CD4-positive, alpha-beta T cell treated with Interleukin-4 for 4 hours (primary cell): Measurements from ENCODE around the gene MTMR10.

ENCODE experiments used
- DNase-seq: peaks from one replicate; pipeline ENCODE4 v3.0.0-alpha.2; 2020

MTMR10 gene

DNA sequence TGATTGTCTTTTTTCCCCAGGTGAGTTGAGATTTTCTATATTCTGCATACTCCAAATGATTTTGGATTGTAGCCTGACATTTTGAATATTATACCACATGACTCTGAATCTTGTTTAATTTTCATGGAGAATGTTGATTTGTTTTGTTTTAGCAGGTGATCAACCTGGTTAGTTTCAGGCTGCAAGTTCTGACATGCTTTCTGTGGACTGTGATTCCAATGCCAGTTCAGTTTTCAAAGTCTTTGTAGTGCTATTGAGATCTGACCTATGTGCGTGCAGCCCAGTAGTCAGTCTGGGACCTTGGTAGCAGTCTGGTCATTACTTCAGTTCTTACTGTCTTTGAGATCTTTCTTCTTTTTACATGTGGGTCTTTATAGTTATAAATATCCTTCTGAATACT, 18.6 kb upstream of the MTMR10 start:
- DNase-seq = no peak

DNA sequence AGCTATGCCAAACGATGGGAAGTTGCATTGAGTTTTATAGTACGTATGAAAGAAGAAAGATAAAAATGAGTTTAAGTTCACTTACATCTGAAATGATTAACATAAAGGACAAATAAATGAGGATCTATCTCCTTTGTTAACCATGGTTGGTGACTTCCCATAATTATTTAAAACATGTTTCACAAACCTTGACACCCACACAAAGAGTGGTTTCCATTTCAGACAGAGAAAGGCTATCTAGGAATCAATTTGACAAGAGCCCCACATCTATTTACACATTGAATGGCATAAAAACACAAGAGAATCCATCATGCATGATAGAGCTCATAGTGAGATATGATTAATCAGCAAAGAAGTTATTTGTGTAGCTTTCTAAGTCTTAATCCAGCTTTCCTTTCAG, 14.2 kb upstream of the MTMR10 start:
- no peak for DNase-seq

DNA sequence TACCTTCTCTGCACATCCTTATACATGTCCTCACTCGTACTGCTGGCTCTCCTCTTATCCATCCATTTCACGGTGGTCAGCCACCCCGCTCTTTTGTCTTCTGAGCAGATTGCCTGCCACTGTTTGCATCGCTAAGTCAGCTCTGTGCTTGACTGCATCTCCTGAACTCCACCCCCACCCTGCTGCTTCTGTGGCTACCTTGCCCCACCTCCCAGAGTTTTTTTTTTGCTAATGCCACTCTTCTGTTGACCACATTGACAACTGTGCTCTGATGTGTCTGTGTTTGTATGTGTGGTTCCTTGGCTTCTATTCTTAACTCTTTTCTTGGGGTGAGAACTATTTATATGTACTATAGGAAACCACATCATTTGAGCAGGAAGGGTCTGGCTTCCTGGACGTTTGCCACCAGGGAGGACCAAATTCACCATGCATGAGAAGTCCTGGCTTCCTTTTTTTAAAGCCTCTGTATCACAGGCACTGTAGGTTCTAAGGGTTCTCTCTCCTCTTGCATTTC, 12.8 kb upstream of the MTMR10 start:
- peak; percentile 19 for DNase-seq

DNA sequence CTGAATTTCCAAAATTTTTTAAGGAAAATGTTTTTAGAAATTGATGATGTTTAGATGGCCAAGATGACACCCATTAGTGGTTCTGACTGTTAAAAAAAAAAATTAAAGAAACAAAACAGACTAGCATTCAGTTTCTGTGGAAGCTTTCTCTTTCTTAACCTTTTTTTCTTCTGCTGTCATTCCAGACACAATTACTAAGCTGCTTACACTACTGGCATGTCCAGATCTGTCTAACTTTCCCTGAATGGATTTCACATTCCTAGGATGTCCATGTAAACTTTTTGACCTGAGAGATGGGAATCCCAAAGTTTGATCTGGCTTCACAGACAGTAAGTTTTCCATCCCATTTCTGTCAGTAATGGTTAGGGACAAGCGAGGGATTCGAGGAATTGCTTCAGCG, 10.3 kb upstream of the MTMR10 start:
- DNase-seq = no peak

DNA sequence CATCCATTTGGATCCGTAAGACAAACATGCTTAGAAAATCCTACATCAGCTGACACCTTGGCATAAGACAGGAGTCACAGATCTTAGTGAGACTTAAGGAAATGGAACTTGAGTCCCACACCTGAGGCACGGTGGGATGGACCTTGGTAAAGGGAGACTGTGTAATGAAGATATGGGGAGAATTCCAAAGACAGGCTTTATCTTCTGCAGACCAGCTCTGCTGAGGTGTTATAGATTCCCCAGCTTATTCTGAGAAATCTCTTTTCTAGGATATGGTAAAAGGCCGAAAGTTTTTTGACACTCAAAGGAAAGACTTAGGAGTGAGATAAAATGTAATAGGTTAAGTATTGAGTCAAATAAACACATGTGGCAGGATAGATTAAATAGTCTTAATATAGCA, 8.3 kb upstream of the MTMR10 start:
- no peak for DNase-seq

DNA sequence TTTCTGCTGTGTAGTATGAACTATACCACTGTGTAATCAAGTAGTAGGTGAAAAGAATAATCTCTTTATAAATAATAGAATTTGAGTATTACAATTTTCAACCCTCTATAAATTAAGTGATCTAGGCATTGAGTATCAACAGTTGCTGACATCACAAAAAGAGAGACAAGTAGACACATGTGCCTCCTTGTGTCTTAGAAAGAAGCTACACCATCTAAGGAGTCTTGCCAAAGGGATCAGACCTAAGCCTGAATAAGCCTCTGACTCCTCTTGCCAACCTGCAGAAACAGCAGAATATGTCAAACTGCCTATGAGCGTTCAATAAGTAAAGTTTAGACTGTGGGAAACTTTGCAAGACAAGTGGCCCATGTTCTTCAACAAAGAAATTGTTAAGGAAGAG, 5.8 kb upstream of the MTMR10 start:
- DNase-seq = no peak

DNA sequence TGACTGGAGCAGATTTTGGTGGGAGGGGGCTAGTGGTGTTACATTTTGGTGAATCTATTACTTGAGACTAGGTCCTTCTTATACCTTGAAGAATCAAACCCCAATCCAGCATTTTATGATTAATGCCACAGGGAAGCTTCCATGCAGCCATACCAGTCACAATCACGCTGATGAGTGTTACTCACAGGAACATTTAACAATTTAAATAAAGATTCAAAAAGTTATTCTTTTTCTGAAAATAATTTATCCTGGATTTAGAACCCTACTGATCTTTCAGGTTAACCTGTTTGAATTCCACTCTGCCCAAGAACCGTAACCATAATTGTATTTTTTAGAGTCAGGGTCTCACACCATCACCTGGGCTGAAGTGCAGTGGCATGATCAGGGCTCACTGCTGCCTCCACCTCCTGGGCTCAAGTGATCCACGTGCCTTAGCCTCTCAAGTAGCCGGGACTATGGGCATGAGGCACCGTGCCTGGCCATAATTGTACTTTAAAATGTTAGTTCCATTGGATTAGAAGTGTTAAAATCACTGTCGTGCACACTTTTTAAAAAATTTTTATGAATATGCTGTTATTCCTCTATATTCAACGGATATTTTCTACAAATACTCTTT, 929 bp upstream of the MTMR10 start:
- DNase-seq = no peak

DNA sequence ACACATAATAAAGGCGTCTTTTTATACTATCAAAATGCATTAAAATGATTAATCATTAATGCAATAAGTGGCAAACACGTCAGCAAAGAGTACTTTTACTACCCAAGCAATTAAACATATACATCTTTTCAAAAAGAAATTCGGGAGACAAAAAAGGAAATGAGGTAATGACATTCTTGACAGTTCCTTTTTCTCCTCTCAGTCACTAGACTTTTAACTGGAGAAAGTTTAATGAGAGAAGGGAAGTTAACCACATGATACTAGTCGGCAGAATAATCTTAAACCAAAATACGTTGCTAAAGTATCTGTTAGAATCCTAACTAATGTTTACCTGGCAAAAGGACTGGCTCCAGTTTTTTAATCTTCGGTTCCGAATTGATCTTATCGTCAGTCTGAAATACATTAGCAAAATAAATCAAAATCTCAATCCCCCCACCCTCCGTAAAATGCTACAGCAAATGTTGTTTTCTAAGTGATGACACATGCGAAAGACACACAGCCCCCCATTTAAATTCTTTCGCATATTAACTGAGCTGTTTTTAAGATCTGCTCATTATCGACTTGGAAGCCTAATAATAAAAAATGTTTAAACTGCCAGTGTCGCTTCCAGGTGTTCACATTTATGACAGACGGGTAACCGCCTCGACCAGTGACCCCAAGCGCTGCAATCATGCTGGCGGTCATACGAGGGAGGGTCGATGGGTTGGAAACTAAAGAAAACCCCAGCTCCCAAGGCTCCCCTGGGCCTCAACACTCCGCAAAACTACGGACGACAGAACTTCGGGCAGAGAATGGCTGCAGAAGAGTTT, 778 bp downstream of the MTMR10 start:
- no peak for DNase-seq

DNA sequence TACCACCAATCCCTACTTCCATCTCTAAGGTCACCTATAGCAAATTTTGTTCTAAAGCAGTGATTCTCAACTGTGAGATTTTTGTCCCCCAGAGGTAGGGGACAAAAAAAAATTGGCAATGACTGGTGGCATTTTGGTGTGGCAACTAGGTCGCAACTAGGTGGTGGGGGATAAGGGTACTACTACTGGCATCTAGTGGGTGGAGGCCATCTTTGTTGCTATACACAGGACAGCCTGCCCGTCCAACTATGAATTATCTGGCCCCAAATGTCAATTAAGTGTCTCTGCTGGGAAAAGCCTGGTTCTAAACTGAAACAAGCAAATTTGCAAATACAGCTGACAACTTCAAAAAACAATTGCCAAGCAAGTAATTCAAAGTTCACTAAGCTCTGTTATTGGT, 1.4 kb downstream of the MTMR10 start:
- DNase-seq = no peak

DNA sequence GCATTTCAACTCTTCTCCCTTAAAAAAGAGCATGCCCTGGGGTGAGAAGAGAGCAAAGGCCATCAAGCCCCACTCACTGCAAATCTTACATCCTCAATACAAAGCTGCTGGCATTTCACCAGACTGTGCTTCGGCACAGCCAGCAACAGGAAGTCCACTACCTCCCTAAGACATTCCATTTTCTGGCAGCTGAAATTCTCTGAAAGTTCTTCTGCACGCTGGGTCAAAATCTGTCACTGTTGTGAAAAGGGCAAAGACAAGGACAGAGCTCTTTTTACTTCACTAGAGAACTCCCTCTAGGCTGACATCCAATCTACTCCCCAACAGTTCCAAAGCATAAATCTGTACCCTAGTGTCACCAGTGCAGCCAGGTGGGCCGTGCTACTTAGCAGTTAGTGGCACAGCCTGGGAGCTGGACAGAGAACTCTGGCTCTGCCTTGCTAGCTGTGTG, 6.3 kb downstream of the MTMR10 start:
- DNase-seq = no peak

DNA sequence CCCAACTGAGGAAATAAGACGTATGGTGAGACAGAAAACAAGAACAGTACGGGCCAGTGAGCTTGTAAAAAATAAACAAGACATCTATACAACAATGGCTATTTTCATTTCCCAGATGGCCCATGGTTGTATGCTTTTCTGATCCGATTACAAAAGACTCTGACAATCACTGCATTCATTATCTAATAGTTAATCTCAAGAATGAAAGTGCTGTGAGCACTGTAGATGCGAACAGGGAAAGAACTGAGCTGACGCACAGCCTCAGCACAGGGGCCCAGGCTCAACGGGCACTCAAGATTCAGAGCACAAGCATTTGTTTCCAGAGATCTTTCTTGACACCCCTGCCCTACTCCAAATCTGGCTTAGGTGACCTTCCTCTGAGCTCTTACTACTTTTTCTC, 6.9 kb downstream of the MTMR10 start:
- no peak for DNase-seq

DNA sequence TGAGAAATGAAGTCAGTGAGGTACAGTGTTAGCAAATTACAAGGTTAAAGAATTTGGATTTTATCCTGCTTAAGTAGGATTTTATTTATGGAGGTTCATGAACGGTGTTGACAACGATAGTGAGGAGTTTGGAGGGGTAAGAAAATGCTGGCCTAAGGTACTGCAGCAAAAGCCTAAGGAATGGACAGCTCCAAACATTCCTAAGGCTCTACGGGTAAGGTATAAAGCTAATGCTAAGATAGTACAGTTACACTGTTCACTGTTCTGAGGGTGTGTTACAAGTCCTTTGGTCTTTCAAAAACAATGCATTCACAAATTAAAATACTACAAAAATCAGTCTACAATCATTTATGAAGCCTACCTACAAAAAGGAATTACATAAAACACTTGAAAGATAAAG, 7.3 kb downstream of the MTMR10 start:
- no peak for DNase-seq

DNA sequence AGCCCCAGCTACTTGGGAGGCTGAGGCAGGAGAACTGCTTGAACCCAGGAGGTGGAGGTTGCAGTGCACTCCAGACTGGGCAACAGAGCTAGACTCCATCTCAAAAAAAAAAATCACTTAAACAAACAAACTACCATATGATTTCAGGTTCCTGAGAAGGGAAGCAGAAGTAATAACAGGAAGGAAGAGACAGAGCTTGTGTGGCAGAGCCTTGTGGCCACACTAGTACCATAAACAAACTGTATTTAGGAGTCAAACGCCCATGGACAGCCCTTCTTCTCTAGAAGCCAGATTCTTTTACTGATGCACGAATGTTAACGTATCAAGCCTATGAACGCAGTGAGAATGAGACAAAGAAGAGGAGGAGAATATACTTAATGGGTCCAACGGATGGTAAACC, 12.0 kb downstream of the MTMR10 start:
- no peak for DNase-seq

DNA sequence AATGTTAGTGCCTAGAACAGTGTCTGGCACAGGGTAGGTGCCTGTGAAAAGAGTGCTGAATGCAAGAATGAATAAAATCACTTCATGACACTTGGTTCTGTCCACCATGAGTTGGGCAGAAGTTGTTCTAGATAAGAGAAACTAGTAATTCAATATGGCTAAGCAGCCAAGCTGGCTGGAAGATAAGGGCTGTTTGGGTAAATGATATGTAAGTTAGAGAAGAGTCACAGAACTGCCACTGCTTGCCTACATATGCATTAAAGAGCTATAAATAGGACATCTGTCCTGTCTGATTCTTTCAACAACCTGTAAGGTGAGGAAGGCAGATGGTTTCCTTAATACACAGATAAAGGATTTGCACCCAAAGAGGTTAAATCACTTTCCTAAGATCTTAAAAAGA, 13.1 kb downstream of the MTMR10 start:
- no peak for DNase-seq

DNA sequence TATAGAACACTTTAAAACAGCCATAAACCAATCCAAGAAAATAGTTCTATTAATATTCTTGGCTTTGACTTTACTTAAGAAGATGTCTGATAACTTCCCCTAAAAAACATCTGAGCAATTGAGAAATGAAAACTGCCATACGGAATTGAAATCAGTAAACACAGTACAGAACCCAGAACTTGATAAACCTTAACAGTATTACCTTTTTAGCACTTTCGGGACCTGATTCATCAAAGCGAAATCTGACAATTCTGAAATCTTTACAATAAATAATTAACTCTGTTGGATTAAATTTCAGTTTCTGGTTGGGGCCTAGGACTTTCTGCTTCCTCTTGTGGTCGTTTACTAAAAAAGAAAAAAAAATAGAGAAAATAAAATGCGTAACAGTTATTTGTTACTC, 17.3 kb downstream of the MTMR10 start:
- DNase-seq = no peak

DNA sequence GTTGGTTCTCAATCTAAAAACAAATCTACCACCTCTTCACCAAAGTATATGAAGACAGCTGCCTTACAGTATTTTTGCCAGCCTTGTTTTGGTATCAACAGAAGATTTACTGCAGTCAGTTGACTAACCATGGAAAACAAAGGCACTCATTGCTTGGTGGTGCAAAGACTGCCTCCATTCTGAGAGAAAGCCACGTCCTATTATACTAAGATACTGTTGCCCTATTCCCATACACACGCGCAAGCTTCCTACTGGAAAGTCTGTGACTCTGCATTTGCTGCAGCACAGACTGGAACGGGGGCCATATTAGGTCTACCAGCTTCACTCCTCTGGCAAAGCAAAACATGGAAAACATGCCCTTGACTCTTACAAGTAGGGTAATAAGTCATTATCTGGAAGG, 18.0 kb downstream of the MTMR10 start:
- DNase-seq = no peak

DNA sequence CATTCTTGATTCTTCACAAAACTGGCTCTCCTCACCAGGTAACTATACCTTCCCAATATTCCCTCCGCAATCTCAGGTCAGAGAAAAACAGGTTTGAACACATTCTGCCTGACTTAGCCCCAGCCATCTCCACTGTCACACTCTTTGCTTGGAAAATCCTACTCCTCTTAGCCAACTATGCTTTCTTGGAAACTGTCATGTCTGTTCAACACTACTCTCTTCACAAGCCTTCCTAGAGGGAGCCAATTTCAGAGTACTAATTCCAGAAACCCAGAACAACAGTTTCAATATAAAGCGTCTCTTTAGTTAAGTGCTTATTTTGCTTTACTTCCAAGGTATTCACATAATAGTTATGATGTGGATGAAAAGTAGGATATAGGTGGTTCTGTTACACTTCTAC, 21.7 kb downstream of the MTMR10 start:
- DNase-seq = no peak

DNA sequence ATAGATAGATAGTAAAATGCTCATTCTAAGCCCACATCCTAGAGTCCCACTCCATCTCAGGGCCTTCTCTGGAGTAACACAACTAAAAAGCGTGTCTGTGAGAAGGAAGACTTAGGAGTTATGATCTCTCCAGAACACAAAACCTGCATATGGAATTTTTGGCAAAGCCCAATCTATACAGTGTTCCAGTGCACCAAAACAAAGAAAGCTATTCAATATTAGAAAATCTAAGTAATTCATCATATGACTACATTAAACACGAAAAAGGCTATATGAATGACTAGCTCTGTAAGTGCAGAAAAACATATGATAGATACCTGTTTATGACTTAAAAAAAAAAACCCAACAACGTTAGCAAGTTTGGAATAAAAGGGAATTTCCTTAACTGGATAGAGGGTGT, 27.7 kb downstream of the MTMR10 start:
- DNase-seq = no peak

DNA sequence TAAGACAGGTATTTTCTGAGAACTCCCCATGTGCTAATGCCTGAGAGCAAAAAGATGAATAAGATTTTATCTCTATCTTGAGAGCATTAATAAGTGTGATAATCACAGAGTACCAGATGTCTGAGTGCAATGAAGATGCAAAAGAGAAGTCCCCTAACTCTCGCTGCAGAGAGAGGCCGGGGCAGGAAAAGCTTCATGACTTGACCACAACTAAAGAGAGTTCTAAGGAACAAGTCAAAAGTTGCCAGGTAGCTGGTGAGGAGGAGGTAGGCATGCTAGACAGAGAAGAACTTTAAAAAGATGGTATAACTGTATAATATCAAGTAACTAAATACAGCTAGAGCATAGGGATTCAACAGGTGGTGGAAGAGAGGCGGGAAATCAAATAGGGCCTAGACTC, 28.8 kb downstream of the MTMR10 start:
- no peak for DNase-seq

DNA sequence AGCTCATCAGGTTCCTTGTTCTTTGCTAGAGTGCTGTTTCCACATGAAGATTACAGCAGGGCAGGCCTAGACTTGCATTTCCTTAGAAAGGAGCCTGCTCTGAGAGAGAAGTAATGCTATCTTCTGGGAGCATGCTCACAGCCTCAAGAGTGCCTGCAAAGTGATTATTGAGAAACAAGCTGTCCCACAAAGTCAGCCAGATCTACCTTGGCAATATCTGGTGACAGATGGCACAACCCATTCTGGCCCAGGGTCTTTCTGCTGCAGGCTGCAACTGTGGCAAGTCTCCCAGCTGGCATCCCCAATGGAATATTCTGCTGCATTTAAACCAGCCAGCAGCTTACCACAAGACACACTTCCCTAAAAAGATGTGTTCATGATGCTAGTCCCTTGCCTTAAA, 29.3 kb downstream of the MTMR10 start:
- no peak for DNase-seq

DNA sequence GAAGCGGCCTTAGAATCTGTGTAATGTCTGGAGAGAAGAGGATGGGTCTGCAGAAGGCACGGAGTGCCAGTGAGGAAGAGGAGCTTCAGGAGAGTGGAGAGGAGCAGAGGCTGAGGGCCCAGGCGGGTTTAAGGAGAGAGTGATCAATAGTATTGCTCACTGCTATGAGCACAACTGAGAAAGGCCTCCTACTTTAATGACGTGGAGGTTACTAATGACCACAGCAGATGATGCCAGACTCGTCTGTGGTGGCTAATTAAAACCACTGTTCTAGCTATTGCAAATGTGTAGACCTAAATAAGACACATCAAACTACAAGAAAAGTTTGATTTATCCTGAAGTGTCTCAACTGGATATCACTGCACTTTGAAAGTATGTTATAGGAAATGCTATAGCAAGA, 33.2 kb downstream of the MTMR10 start:
- DNase-seq = no peak

DNA sequence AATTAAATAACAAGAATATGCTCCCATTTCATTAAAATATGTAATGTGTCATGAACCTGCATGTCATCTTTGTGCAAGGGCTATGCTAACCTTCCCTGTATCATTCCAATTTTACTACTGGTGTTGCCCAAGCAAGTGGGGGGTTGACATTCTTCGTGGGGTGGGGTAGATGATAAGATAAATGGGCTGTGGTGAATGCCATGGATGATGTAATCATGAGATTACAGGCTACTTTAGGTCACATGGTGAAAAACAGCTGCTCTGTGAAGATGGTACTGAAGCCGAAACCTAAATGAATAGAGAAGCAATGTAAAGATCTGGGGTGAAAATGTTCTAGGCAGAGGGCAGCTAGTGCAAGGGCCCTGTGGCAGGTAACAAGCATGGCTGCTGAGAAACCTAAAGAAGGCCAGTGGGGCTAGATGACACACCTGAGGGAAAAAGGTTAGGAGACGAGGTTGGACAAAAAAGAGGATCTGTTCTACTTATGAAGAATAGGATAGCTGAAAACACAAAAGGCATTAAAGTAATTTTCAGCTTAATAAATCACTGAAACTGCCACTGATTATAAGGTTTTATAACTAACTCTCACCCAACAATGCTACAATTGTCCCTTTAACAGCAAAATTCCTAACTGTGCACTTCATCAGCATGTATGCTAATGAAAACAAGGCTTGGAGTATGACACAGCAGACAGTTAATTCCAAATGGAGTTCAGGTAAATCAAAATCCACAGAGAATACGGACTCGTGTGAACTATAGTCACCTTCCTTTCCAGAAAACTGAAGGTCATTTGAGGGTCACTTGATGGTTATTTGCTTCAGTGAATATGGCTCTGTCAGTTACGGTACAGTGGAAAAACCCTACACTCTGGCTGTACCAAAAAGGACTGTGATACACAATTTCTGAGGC, 35.0 kb downstream of the MTMR10 start:
- DNase-seq = no peak

DNA sequence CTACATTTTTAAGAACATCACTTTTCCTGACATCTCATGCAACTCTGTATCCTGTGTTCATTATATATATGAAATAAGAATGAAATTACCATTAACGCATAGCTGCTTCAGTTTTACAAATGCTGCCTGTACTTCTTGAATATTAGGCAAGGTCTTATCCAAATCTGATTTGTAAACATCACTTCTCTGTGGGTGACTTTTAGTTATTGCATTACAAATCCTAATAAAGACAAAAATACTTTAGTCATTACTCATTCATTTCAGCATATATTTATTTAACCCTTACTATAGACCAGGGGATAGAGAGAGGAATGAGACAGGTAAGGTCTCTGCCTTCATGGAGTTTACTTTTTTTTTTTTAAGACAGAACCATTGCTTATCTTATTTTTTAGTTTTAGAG, 36.8 kb downstream of the MTMR10 start:
- DNase-seq = no peak
